BJ (cell line): Measurements from ENCODE around the gene CST4. TPM values are rescaled to one million over a fixed set of nuclear protein-coding genes. Genes with fewer than 3 reads are reported as not detected.

Source experiments
- CTCF ChIA-PET: fragments of 350-600 bp; formaldehyde crosslinking; extraction: SDS; loops from one replicate; lab custom pipeline; 2021; ENCODE audit warnings: antibody characterized with exemption, inconsistent platforms; lab: Yijun Ruan, JAX
- POLR2A ChIA-PET: fragments of 300-600 bp; sonication (Branson Sonifier 250); formaldehyde crosslinking; extraction: SDS; loops from one replicate; lab custom pipeline; 2021; ENCODE audit warnings: antibody characterized with exemption; lab: Charles Lee
- DNase-seq: peaks from one replicate; pipeline ENCODE4 v3.0.0-alpha.2; 2011; ENCODE audit warnings: low read depth
- H3K27me3 ChIP-seq: 2 replicates; pipeline ENCODE4 v1.6.0; 2011; ENCODE audit warnings: low read length; ENCODE audit not compliant: control insufficient read depth, insufficient read depth
- H3K36me3 ChIP-seq: 2 replicates; pipeline ENCODE4 v1.5.1; 2011; ENCODE audit warnings: low read length; ENCODE audit not compliant: control insufficient read depth, insufficient read depth
- H3K4me3 ChIP-seq: 2 replicates; pipeline ENCODE4 v1.5.1; 2011; ENCODE audit warnings: low read depth, mild to moderate bottlenecking, control low read depth, low read length
- CTCF ChIP-seq: IDR thresholded peaks from 2 replicates; pipeline ENCODE4 v1.5.1; 2011; ENCODE audit warnings: low read depth, mild to moderate bottlenecking, control low read depth, inconsistent platforms, low read length, moderate library complexity; ENCODE audit not compliant: insufficient read depth
- polyA plus RNA-seq: library from polyadenylated mRNA; depleted of rRNA; stranded (reverse); fragments of >200 nt; gene quantifications from 2 replicates; pipeline ENCODE4 v1.2.3, GENCODE V29; 2011

Gene CST4
- polyA plus RNA-seq, 1 experiment, result not detected

- POLR2A ChIA-PET, result no interaction called here
- CTCF ChIA-PET, result no interaction called here
- no peaks in the 10 kb centered on the region for H3K36me3 ChIP-seq
These were observed 48.7 kb downstream of the CST4 start for GRCh38 chr20:23640018-23640601.

GRCh38 chr20:23639490-23639958 is 49.3 kb downstream of the CST4 start:
- TF ChIP-seq CTCF, result no peak
- Histone ChIP-seq H3K27me3 (no peaks in the 10 kb centered on the region), H3K4me3 (no peak overlapping the region), H3K36me3 (no peaks in the 10 kb centered on the region)
- ChIA-PET CTCF (no interaction called here), POLR2A (no interaction called here)
- DNase-seq, result no peak

More at GRCh38 chr20:23640018-23640601, 48.7 kb downstream of the CST4 start:
- TF ChIP-seq CTCF, result no peak
- DNase-seq, result no peak
- Histone ChIP-seq H3K4me3 (no peak overlapping the region), H3K27me3 (no peaks in the 10 kb centered on the region)

GRCh38 chr20:23638309-23638708 is 50.5 kb downstream of the CST4 start:
- POLR2A ChIA-PET, result no interaction called here
- no peak for TF ChIP-seq CTCF
- CTCF ChIA-PET, result interaction anchor here (1.0 kb wide), 1 partner anchor 30 kb away, joined by 4 read pairs; no protein-coding TSS in a partner anchor

GRCh38 chr20:23637282-23638221 is 51.3 kb downstream of the CST4 start, which contains the start of gene CST3:
Gene CST3, minus strand, starts transcription at chr20:23637955. Its CDS starts 93 bp downstream, at chr20:23637862.
- ChIA-PET CTCF (interaction anchor here (0.5 to 1.0 kb wide), 4 partner anchors 14 to 364 kb away, joined by 3 to 4 read pairs (median 3); no protein-coding TSS in a partner anchor), POLR2A (interaction anchor here (0.6 kb wide), 1 partner anchor 276 kb away, joined by 3 read pairs; no protein-coding TSS in a partner anchor)
- peak within 1 kb of the TSS; percentile 77 for H3K4me3 ChIP-seq
- TF ChIP-seq CTCF, result no peak
- H3K27me3 ChIP-seq, result no peaks in the 10 kb centered on the region
- DNase-seq, result no peak
- H3K36me3 ChIP-seq, result peaks cover 8% of the 10 kb centered on the region

More at GRCh38 chr20:23638309-23638708, 50.5 kb downstream of the CST4 start:
- no peaks in the 10 kb centered on the region for H3K27me3 ChIP-seq
- H3K4me3 ChIP-seq, result no peak overlapping the region; the same call in 1 of the 2 replicates
- DNase-seq, result no peak
- peaks cover 4% of the 10 kb centered on the region; the same call in 1 of the 2 replicates for H3K36me3 ChIP-seq
